ENCODE measurements around the gene GJC2.

DNA sequence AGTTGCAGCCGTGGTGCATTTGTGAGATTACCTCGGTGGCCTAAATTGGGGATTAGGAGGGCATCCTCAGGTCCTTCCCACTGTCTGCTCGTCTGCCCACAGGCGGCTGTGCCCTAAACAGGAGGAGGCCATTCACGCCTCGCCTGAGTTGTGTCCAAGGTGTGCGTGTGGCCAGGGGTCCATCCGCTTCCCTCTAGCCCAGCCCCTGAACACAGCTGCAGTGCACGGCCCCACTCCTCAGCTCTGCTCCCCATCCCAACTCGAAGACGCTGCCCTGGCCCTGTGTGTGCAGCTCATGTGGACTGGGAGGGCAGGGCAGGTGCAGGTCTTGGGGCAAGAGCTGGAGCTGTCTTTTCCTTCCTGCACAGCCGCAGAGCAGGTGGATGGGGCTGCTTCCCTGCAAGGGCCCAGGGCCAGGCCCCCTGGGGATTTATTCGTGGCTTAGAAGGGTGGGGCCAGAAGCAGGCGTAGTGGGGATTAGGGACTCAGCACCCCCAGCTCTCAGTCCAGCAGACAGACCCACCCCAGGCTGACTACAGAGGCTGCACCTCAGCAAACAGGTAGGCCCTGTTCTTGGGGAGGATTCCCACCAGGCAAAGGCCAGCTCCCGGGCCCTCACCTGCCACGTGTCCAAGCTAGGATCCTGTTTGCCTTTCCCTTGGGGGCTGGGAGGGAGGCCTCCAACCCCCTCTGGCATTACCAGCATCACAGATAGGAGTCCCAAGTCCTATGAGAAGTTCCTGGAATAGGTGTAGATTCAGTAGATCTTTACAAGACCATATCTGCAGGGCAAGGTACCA, 5.3 kb upstream of the GJC2 start:
- TF ChIP-seq TEAD4 (IDR thresholded peaks at IDR 0.05) (no peak), TAF1 (IDR thresholded peaks at IDR 0.05; ENCODE audit: low read depth) (no peak), EP300 (IDR thresholded peaks at IDR 0.05; ENCODE audit: borderline replicate concordance) (no peak), NFIC (IDR thresholded peaks at IDR 0.05) (no peak), RAD21 (IDR thresholded peaks at IDR 0.05; ENCODE audit: low read depth) (no peak), CREB1 (IDR thresholded peaks at IDR 0.05; ENCODE audit: low read depth) (no peak), YY1 (IDR thresholded peaks at IDR 0.05; ENCODE audit: low read depth) (no peak), CEBPB (IDR thresholded peaks at IDR 0.05) (no peak), ZBTB7A (IDR thresholded peaks at IDR 0.05; ENCODE audit: low read depth) (no peak)
- TF ChIP-seq, protein P1, sequence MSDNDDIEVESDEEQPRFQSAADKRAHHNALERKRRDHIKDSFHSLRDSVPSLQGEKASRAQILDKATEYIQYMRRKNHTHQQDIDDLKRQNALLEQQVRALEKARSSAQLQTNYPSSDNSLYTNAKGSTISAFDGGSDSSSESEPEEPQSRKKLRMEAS (IDR thresholded peaks at IDR 0.05), result no peak
- TF ChIP-seq, protein P2, sequence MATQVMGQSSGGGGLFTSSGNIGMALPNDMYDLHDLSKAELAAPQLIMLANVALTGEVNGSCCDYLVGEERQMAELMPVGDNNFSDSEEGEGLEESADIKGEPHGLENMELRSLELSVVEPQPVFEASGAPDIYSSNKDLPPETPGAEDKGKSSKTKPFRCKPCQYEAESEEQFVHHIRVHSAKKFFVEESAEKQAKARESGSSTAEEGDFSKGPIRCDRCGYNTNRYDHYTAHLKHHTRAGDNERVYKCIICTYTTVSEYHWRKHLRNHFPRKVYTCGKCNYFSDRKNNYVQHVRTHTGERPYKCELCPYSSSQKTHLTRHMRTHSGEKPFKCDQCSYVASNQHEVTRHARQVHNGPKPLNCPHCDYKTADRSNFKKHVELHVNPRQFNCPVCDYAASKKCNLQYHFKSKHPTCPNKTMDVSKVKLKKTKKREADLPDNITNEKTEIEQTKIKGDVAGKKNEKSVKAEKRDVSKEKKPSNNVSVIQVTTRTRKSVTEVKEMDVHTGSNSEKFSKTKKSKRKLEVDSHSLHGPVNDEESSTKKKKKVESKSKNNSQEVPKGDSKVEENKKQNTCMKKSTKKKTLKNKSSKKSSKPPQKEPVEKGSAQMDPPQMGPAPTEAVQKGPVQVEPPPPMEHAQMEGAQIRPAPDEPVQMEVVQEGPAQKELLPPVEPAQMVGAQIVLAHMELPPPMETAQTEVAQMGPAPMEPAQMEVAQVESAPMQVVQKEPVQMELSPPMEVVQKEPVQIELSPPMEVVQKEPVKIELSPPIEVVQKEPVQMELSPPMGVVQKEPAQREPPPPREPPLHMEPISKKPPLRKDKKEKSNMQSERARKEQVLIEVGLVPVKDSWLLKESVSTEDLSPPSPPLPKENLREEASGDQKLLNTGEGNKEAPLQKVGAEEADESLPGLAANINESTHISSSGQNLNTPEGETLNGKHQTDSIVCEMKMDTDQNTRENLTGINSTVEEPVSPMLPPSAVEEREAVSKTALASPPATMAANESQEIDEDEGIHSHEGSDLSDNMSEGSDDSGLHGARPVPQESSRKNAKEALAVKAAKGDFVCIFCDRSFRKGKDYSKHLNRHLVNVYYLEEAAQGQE (IDR thresholded peaks at IDR 0.05; ENCODE audit: low read depth), result no peak
- TF ChIP-seq, protein P3, sequence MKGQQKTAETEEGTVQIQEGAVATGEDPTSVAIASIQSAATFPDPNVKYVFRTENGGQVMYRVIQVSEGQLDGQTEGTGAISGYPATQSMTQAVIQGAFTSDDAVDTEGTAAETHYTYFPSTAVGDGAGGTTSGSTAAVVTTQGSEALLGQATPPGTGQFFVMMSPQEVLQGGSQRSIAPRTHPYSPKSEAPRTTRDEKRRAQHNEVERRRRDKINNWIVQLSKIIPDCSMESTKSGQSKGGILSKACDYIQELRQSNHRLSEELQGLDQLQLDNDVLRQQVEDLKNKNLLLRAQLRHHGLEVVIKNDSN (IDR thresholded peaks at IDR 0.05), result no peak
